CD4-positive, alpha-beta T cell treated with Interleukin-17A for 4 hours (primary cell): ENCODE data around the gene ZNF667.

Experiments used
- DNase-seq: peaks from one replicate; pipeline ENCODE4 v3.0.0-alpha.2; 2020; ENCODE audit warnings: mixed read lengths

Gene ZNF667

GRCh38 chr19:56476651-56477428 is at the start of gene ZNF667:
TSS of gene ZNF667 (minus strand) at chr19:56477345. CDS start at chr19:56462370, 14,975 bp downstream.
- peak; percentile 2 for DNase-seq

- DNase-seq: no peak
Observed at GRCh38 chr19:56525214-56525860, 48.2 kb upstream of the ZNF667 start.

GRCh38 chr19:56508290-56508778 is 31.2 kb upstream of the ZNF667 start:
- DNase-seq: peak; percentile 2

- peak; percentile 89 for DNase-seq
Observed at GRCh38 chr19:56507446-56508289, 30.5 kb upstream of the ZNF667 start, which contains the start of gene ZNF471. TSS of gene ZNF471 (plus strand) at chr19:56507855. CDS start at chr19:56511572, 3,717 bp downstream.

- no peak for DNase-seq
Observed at GRCh38 chr19:56504581-56504980, 27.4 kb upstream of the ZNF667 start.

- no peak for DNase-seq
Observed at GRCh38 chr19:56491399-56491798, 14.3 kb upstream of the ZNF667 start.

GRCh38 chr19:56477429-56478338 is 539 bp upstream of the ZNF667 start:
- peak; percentile 63 for DNase-seq

- no peak for DNase-seq
Observed at GRCh38 chr19:56476093-56476492, 1.1 kb downstream of the ZNF667 start.

GRCh38 chr19:56474308-56474707 is 2.8 kb downstream of the ZNF667 start:
- no peak for DNase-seq

GRCh38 chr19:56441206-56441792 is 35.8 kb downstream of the ZNF667 start:
- no peak for DNase-seq

GRCh38 chr19:56423985-56424353 is 53.2 kb downstream of the ZNF667 start:
- no peak for DNase-seq

- no peak for DNase-seq
Observed at GRCh38 chr19:56423276-56423984, 53.7 kb downstream of the ZNF667 start.

GRCh38 chr19:56405062-56405461 is 72.1 kb downstream of the ZNF667 start:
- no peak for DNase-seq

- no peak for DNase-seq
Observed at GRCh38 chr19:56404705-56405056, 72.5 kb downstream of the ZNF667 start.

- DNase-seq: peak; percentile 92
Observed at GRCh38 chr19:56403764-56404704, 73.1 kb downstream of the ZNF667 start, which contains the start of gene ZNF583. TSS of gene ZNF583 (plus strand) at chr19:56404332. CDS start at chr19:56407115, 2,783 bp downstream.

GRCh38 chr19:56403261-56403660 is 73.9 kb downstream of the ZNF667 start:
- DNase-seq: no peak

GRCh38 chr19:56400485-56400884 is 76.7 kb downstream of the ZNF667 start:
- DNase-seq: no peak

GRCh38 chr19:56398809-56399208 is 78.3 kb downstream of the ZNF667 start:
- no peak for DNase-seq

GRCh38 chr19:56393119-56394012 is 83.8 kb downstream of the ZNF667 start, which contains the start of gene ZNF582:
TSS of gene ZNF582 (minus strand) at chr19:56393534. CDS start at chr19:56391752, 1,782 bp downstream.
- DNase-seq: peak; percentile 94
